GM13976 (cell line): Measurements from ENCODE around the gene VENTX.

Source experiments
- DNase-seq: peaks from one replicate; pipeline ENCODE4 v3.0.0; 2012; ENCODE audit warnings: low spot score
- in situ Hi-C: fragments of 300-500 bp; cut with MboI; formaldehyde crosslinking; loops from one replicate; pipeline ENCODE4 v1.12.0; 2022; ENCODE audit warnings: low sequenced_read_pairs, mixed read lengths, inconsistent platforms; ENCODE audit not compliant: unreplicated experiment
- TF ChIP-seq, protein P1 (sequence below): IDR thresholded peaks from 2 replicates; pipeline ENCODE4 v1.5.1; 2012; ENCODE audit warnings: borderline replicate concordance, mild to moderate bottlenecking; ENCODE audit not compliant: insufficient read depth; ENCODE audit errors: extremely low read depth, missing control alignments, control extremely low read depth

Gene VENTX

GRCh38 chr10:133274751-133275683 is 37.4 kb downstream of the VENTX start:
- TF ChIP-seq, protein P1, sequence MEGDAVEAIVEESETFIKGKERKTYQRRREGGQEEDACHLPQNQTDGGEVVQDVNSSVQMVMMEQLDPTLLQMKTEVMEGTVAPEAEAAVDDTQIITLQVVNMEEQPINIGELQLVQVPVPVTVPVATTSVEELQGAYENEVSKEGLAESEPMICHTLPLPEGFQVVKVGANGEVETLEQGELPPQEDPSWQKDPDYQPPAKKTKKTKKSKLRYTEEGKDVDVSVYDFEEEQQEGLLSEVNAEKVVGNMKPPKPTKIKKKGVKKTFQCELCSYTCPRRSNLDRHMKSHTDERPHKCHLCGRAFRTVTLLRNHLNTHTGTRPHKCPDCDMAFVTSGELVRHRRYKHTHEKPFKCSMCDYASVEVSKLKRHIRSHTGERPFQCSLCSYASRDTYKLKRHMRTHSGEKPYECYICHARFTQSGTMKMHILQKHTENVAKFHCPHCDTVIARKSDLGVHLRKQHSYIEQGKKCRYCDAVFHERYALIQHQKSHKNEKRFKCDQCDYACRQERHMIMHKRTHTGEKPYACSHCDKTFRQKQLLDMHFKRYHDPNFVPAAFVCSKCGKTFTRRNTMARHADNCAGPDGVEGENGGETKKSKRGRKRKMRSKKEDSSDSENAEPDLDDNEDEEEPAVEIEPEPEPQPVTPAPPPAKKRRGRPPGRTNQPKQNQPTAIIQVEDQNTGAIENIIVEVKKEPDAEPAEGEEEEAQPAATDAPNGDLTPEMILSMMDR: no peak
- in situ Hi-C loops: no loop called here
- DNase-seq: peak; percentile 90

DNA sequence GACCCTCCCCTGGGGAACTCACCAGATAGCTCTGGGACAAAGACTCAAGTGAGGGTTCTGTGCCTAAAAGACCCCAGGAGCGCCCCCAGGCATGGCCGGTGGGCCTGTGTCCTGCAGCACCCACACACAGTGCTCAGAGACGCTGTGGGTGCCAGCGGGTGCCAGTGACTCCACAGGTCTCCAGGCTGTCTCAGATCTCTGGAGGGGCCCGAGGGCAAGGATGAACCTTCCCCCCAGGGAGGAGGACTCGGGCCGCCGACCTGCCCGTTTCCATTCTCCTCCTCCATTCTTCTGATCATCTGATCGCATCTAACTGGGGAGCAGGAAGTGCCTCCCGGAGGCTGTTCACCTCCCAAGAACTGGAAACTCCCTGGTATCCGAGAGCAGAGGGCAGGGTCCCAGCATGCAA is 38.0 kb downstream of the VENTX start:
- TF ChIP-seq, protein P1: peak; percentile 20
- in situ Hi-C loops: no loop called here
- peak; percentile 72 for DNase-seq

DNA sequence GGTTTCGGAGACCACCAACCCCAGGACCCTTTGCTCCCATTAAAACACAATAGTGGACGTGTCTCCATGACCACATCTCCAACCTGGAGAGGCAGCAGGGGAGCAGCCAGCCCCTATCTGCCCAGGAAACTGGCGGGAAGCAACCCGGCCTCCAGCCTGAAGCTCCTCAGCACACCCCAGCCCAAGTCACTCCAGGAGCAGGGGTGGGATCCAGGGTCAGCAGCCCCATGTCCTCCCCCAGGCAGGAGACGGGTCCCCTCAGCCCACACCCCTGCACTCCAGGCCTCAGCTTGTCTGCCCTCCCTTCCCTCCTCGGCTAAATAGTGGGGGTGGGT is 38.4 kb downstream of the VENTX start:
- in situ Hi-C loops: no loop called here
- TF ChIP-seq, protein P1: no peak
- no peak for DNase-seq

DNA sequence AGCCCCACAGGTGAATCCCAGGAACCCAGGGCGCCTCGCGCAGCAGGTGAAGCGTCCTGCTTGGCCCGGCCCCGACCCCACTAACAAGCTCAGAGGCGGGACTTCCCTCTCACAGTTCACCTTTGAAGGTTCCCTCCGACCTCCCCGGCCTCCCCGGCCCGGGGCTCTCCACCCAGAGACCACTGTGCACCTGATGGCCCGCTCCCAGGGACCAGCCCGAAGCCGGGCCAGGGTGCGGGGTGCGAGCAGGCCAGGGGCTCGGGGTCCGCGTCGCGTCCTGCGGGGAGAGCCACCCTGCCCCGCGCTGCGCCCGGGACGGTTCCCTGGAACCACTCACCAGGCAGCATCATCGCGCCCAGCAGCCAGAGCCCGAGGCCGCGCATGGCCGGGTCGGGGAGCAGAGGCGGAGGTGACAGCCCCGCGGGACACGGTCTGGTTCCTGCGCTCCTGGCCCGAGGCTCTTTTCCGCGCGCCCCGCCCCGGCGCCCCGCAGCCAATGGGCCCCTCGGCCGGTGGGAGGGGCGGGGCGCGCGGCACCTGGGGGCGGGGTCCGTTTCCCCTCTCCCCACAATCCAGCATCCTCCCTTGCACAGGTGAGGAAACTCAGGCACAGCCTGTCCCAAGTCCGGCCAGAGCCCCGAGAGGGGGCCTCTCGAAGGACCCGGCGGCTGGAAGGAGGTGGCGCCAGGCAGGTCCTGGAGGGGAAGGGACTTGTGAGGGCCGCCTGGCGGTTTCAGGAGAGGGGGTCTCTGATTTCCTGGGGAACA is 39.0 kb downstream of the VENTX start, which contains the start of gene ADAM8:
TSS of gene ADAM8 (minus strand) at position 434 of the 767 bp plus-strand sequence. CDS start at position 383, 51 bp downstream.
- DNase-seq: peak; percentile 94

GRCh38 chr10:133277277-133277992 is 39.8 kb downstream of the VENTX start:
- TF ChIP-seq, protein P1: no peak
- DNase-seq: no peak
- in situ Hi-C loops: no loop called here

More for the DNA sequence above, 39.0 kb downstream of the VENTX start, which contains the start of gene ADAM8:
- in situ Hi-C loops: no loop called here
- TF ChIP-seq, protein P1: no peak

DNA sequence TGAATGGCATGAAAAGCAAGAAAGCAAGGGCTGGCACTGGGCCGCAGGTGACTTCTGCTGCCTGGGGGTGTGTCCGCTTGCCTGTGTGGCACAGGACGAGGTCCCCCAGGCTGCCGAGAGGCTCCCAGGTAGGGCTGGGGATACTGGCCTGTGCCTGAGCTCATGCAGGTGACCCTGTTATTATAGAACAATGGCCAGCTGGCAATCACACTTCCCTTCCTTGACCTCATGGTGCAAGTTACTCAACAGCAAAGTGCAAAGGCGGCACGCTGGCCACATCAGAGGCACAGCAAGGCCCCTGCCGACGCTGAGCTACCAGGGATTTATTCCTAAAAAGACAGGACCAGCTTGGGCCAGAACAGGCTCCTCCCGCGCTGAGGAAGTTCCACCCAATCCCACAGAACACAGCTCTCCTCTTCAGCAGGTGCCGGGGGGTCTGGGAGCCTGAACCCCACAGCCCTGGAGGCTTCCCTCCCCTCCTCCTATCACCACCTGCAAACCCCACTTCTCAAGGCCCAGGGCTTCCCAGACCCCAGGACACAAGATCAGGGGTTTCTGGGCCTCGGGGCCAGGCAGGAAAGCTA is 40.4 kb downstream of the VENTX start:
- DNase-seq: no peak
- in situ Hi-C loops: no loop called here
- TF ChIP-seq, protein P1: no peak
